GM19193 (cell line): ENCODE results near the gene MDM4.

Source experiments
- POLR2A ChIP-seq: IDR thresholded peaks from 4 replicates; pipeline ENCODE4 v1.6.1; 2011; ENCODE audit not compliant: insufficient read depth, insufficient read length; ENCODE audit errors: extremely low read depth

MDM4 gene

GRCh38 chr1:204592246-204592948 lies 76.2 kb downstream of the MDM4 start:
- no peak for TF ChIP-seq POLR2A

- no peak for TF ChIP-seq POLR2A
These were observed 82.2 kb downstream of the MDM4 start for GRCh38 chr1:204598319-204598969.

- TF ChIP-seq POLR2A = no peak
These were observed 82.9 kb downstream of the MDM4 start for GRCh38 chr1:204599098-204599497.

GRCh38 chr1:204599596-204599995 lies 83.4 kb downstream of the MDM4 start:
- TF ChIP-seq POLR2A = no peak

GRCh38 chr1:204600203-204600602 lies 84.0 kb downstream of the MDM4 start:
- TF ChIP-seq POLR2A = no peak

GRCh38 chr1:204600968-204601367 lies 84.8 kb downstream of the MDM4 start:
- no peak for TF ChIP-seq POLR2A

GRCh38 chr1:204602111-204602579 lies 85.9 kb downstream of the MDM4 start:
- TF ChIP-seq POLR2A = no peak

GRCh38 chr1:204602871-204603542 lies 86.8 kb downstream of the MDM4 start:
- TF ChIP-seq POLR2A = no peak

GRCh38 chr1:204605791-204606190 lies 89.6 kb downstream of the MDM4 start:
- no peak for TF ChIP-seq POLR2A
